HepG2 (cell line): Measurements from ENCODE around the gene SLAMF9. TPM values are rescaled to one million over a fixed set of nuclear protein-coding genes. Genes with fewer than 3 reads are reported as not detected.

Source experiments
- ATAC-seq: fragments of 200-7000 bp; cut with Tn5 transposase; 3 replicates; pipeline ENCODE4 v1.9.1; 2020; ENCODE audit warnings: mild to moderate bottlenecking, moderate library complexity
- BruUV-seq: library from RNA; stranded (reverse); fragments of 400-500 nt; replicated peaks from 2 replicates; lab custom pipeline; 2021; lab: Mats Ljungman, UMichigan
- CTCF ChIA-PET: fragments of 300-600 bp; formaldehyde crosslinking; extraction: SDS; loops from one replicate; lab custom pipeline; 2021; ENCODE audit warnings: low total read pairs, inconsistent platforms, low intra/inter-chr PET ratio; lab: Yijun Ruan, JAX
- POLR2A ChIA-PET: fragments of 350-600 bp; sonication (Branson Sonifier 250); formaldehyde crosslinking; loops from one replicate; lab custom pipeline; 2020; ENCODE audit warnings: antibody characterized with exemption, inconsistent platforms; lab: Yijun Ruan, JAX
- DNase-seq: peaks from one replicate; pipeline ENCODE4 v3.0.0-alpha.2; 2015; ENCODE audit warnings: low spot score
- FAIRE-seq: peaks from 3 replicates; lab custom pipeline; 2011; peaks lifted over from hg19 to GRCh38; lab: Jason Lieb, UNC
- H2AFZ ChIP-seq: one replicate; pipeline ENCODE4 v1.6.1; 2011; ENCODE audit warnings: low read length, inconsistent platforms
- H3K27ac ChIP-seq: fragments of 300-600 bp; 3 replicates; pipeline ENCODE4 v1.8.0; 2011; ENCODE audit warnings: mixed run types, mild to moderate bottlenecking, mixed read lengths, low read length, inconsistent platforms; ENCODE audit not compliant: insufficient read depth; ENCODE audit errors: extremely low read length
- H3K27me3 ChIP-seq, 2 experiments: fragments of 200-600 bp in 1 of 2; 2 replicates in 1 of 2; 3 replicates in 1 of 2; pipeline versions ENCODE4 v1.6.0 to v1.8.0; 2011; ENCODE audit warnings: low read length in 2 of 2, mild to moderate bottlenecking in 2 of 2, moderate library complexity in 2 of 2, inconsistent platforms in 1 of 2; ENCODE audit not compliant: insufficient read depth in 2 of 2, control insufficient read depth in 1 of 2
- H3K36me3 ChIP-seq, 2 experiments: fragments of 200-600 bp in 1 of 2; replicated peaks in 1 of 2; 2 replicates in 1 of 2; 3 replicates in 1 of 2; pipeline versions ENCODE4 v1.5.1 to v1.8.0; 2011; ENCODE audit warnings: low read length in 2 of 2, inconsistent platforms in 1 of 2; ENCODE audit not compliant: insufficient read depth in 2 of 2, control insufficient read depth in 1 of 2
- H3K4me1 ChIP-seq: 2 replicates; pipeline ENCODE4 v1.5.1; 2012; ENCODE audit warnings: low read length, inconsistent platforms; ENCODE audit not compliant: insufficient read depth
- H3K4me2 ChIP-seq: 2 replicates; pipeline ENCODE4 v1.6.0; 2011; ENCODE audit warnings: low read depth, low read length, inconsistent platforms
- H3K4me3 ChIP-seq, 3 experiments: fragments of 200-600 bp in 1 of 3; sonication (generic), shearing (Covaris generic) in 1 of 3; replicated peaks in 1 of 3; 2 replicates each; pipeline ENCODE4 v1.5.1; 2011 to 2016; ENCODE audit warnings: low read length in 3 of 3, inconsistent platforms in 2 of 3, low read depth in 2 of 3, mild to moderate bottlenecking in 2 of 3, control low read depth in 1 of 3, mixed read lengths in 1 of 3; ENCODE audit not compliant: insufficient read depth in 1 of 3
- H3K79me2 ChIP-seq: one replicate; pipeline ENCODE4 v1.6.1; 2011; ENCODE audit warnings: low read length, inconsistent platforms; ENCODE audit not compliant: insufficient read depth
- H3K9ac ChIP-seq: 2 replicates; pipeline ENCODE4 v1.6.0; 2011; ENCODE audit warnings: mild to moderate bottlenecking, low read depth, low read length, inconsistent platforms; ENCODE audit not compliant: insufficient read depth
- H3K9me3 ChIP-seq: 2 replicates; pipeline ENCODE4 v1.5.1; 2012; ENCODE audit warnings: mild to moderate bottlenecking, low read length
- H4K20me1 ChIP-seq: 2 replicates; pipeline ENCODE4 v1.6.0; 2011; ENCODE audit warnings: inconsistent platforms, mild to moderate bottlenecking, low read length, moderate library complexity; ENCODE audit not compliant: insufficient read depth
- AKAP8 ChIP-seq: sonication (generic); formaldehyde crosslinking; IDR thresholded peaks from 2 replicates; pipeline ENCODE4 v1.5.1; 2020; ENCODE audit warnings: mild to moderate bottlenecking, missing genetic modification reagents
- ARID5B ChIP-seq: IDR thresholded peaks from 2 replicates; pipeline ENCODE4 v1.4.0; 2020; ENCODE audit warnings: mild to moderate bottlenecking, missing genetic modification reagents
- ATF6 ChIP-seq: sonication (generic); formaldehyde crosslinking; conservative IDR thresholded peaks from 2 replicates; pipeline ENCODE4 v1.4.0; 2020; ENCODE audit warnings: missing genetic modification reagents
- IKZF5 ChIP-seq: IDR thresholded peaks from 2 replicates; pipeline ENCODE4 v1.6.1; 2018; ENCODE audit warnings: missing genetic modification reagents, mild to moderate bottlenecking, missing compliant biosample characterization
- MTA3 ChIP-seq: sonication (generic); formaldehyde crosslinking; IDR thresholded peaks from 2 replicates; pipeline ENCODE4 v1.4.0; 2020; ENCODE audit warnings: missing genetic modification reagents
- PRDM4 ChIP-seq: sonication (generic); formaldehyde crosslinking; IDR thresholded peaks from 2 replicates; pipeline ENCODE4 v1.9.0; 2021; ENCODE audit warnings: missing genetic modification reagents, borderline replicate concordance
- ZKSCAN1 ChIP-seq: fragments of 150-350 bp; IDR thresholded peaks from 2 replicates; pipeline ENCODE4 v1.6.1; 2014; ENCODE audit warnings: low read length
- ZNF280B ChIP-seq: sonication (generic); formaldehyde crosslinking; IDR thresholded peaks from 2 replicates; pipeline ENCODE4 v1.5.0; 2020; ENCODE audit warnings: missing genetic modification reagents, mild to moderate bottlenecking, borderline replicate concordance
- ZNF660 ChIP-seq: sonication (generic); formaldehyde crosslinking; IDR thresholded peaks from 2 replicates; pipeline ENCODE4 v1.5.1; 2020; ENCODE audit warnings: mild to moderate bottlenecking, low read depth, missing genetic modification reagents, borderline replicate concordance
- ZNF709 ChIP-seq: sonication (generic); formaldehyde crosslinking; IDR thresholded peaks from 2 replicates; pipeline ENCODE4 v1.5.0; 2020; ENCODE audit warnings: mild to moderate bottlenecking, missing genetic modification reagents
- ZNF713 ChIP-seq: sonication (generic); formaldehyde crosslinking; IDR thresholded peaks from 2 replicates; pipeline ENCODE4 v1.4.0; 2020; ENCODE audit warnings: mild to moderate bottlenecking, missing genetic modification reagents
- WGBS: methylation state at CpG from one replicate; pipeline ENCODE4 v1.1.6; 2017; ENCODE audit warnings: low lambda C conversion rate; 5-methylcytosine and 5-hydroxymethylcytosine counted together
- in situ Hi-C: cut with HindIII; loops from 2 replicates; pipeline ENCODE4 v1.10.0; 2017; ENCODE audit warnings: low pct_unique_long_range_greater_than_20kb; ENCODE audit not compliant: extremely low pct_ligation_motif_present
- intact Hi-C: fragments of 100-400 bp; cut with micrococcal nuclease; formaldehyde crosslinking; loops from one replicate; pipeline ENCODE4 v1.10.0; 2022; ENCODE audit not compliant: unreplicated experiment
- polyA plus RNA-seq, 8 experiments: library from polyadenylated mRNA; depleted of rRNA in 3 of 8; stranded (reverse) in 7 of 8; unstranded in 1 of 8; fragments of >200 nt; fragmentation: Illumina TruSeq in 4 of 8; extraction: Trizol in 4 of 8; gene quantifications; 2 replicates each; pipeline versions ENCODE4 v1.2.1 to v1.2.3, GENCODE V29; 2011 to 2016; ENCODE audit warnings: low read depth in 4 of 8, missing spikeins in 1 of 8, mixed read lengths in 1 of 8; ENCODE audit not compliant: insufficient read depth in 1 of 8
- total RNA-seq, 5 experiments: library from RNA; depleted of rRNA; stranded (reverse); fragments of >200 nt; fragmentation: Illumina TruSeq; extraction: Trizol; gene quantifications; 2 replicates each; pipeline ENCODE4 v1.2.3, GENCODE V29; 2016; ENCODE audit warnings: low read depth in 1 of 5

The SLAMF9 gene
- total and polyA plus RNA-seq, 2 of the 13 experiments (the other 11 are each of a cell fraction or from before 2014, with no cell fraction given), result 0.82 TPM; not detected in 1

- no peak for TF ChIP-seq PRDM4 (CRISPR knock-in tag)
- TF ChIP-seq IKZF5 (CRISPR knock-in tag), result no peak
- TF ChIP-seq ZNF660, result no peak
- no peak for TF ChIP-seq ZNF713 (CRISPR knock-in tag)
- TF ChIP-seq, all 625 proteins: peak for 0
Observed at GRCh38 chr1:159927211-159927848, 26.7 kb downstream of the SLAMF9 start (continued).

- FAIRE-seq (no peak), ATAC-seq (no peak), DNase-seq (no peak)
- 56% methylated on average over 1 of the region's 7 CpGs for WGBS
- Histone ChIP-seq H3K4me2 (peak overlapping the region; percentile 66), H3K36me3 (no peaks in the 10 kb centered on the region), H3K9ac (peak overlapping the region; percentile 61; the same call in 1 of the 2 replicates), H4K20me1 (no peaks in the 10 kb centered on the region), H3K27ac (no peak overlapping the region), H3K9me3 (no peaks in the 10 kb centered on the region), H2AFZ (no peak overlapping the region), H3K79me2 (no peaks in the 10 kb centered on the region), H3K4me3 (peak overlapping the region in 2 of 3 experiments; percentile 51 to 56; a peak in 3 of 6 replicates), H3K27me3 (peaks cover 5 to 37% of the 10 kb centered on the region in 2 experiments), H3K4me1 (peaks cover 41% of the 10 kb centered on the region)
- CTCF ChIA-PET, result no interaction called here
- intact Hi-C loops, result no loop called here
- in situ Hi-C loops, result no loop called here
- TSS peak; percentile 64 for BruUV-seq
- POLR2A ChIA-PET, result no interaction called here
- TF ChIP-seq ARID5B (no peak), ZNF709 (CRISPR knock-in tag) (no peak), MTA3 (CRISPR knock-in tag) (no peak), ZNF280B (CRISPR knock-in tag) (no peak), AKAP8 (CRISPR knock-in tag) (no peak), ATF6 (CRISPR knock-in tag) (no peak), ZKSCAN1 (no peak)
Observed at GRCh38 chr1:159925719-159926078, 28.3 kb downstream of the SLAMF9 start.
